ENCODE results near the gene DIP2A. TPM values are rescaled to one million over a fixed set of nuclear protein-coding genes. Genes with fewer than 3 reads are reported as not detected.

The DIP2A gene
- total RNA-seq, 1 donor = 43.9 TPM

DNA sequence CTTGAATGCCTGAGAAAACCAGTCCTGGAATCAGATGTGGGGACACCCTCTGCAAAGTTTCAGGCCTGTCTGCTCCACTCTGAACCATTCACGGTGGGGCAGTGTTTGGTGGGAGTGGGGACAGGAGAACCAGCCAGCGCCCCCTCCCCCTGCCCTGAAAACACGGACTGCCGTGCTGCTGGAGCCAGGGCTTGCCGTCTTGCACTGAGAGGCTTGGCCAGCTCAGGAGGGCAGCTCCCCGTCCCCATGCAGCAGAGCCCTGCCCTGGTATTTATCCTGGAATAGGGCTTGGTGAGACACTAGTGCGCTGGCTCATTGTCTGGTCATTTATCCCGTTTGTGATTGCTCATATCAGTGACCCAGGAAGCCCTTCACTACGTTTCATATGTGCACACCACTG lies 142.3 kb downstream of the DIP2A start:
- H3K4me1 ChIP-seq (ENCODE audit: insufficient read depth, low read length) = peaks cover 18% of the 10 kb centered on the region
- no peak overlapping the region for H3K4me3 ChIP-seq (ENCODE audit: low read length)
- H3K27me3 ChIP-seq (ENCODE audit: insufficient read depth, low read length) = no peaks in the 10 kb centered on the region
- H3K9me3 ChIP-seq (ENCODE audit: low read depth, low read length) = no peaks in the 10 kb centered on the region

DNA sequence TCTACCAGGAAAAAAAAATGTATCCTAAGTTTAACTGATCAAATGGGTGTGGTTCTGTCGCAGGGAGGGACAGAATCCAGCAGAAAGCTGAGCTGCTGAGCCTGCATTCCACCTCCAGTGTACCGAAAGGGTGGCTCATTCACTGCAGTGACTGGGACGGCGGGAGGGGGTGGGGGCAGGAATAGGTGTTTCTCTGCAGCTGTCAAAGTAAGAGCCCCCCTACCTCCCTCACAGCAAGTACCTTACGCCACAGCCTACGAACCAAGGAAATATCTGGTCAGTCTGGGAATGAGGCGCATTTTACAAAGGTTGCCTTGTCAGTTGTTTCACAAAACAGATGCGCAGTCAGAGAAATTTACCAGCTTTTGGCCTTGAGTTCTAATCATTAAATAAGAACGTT lies 144.5 kb downstream of the DIP2A start:
- Histone ChIP-seq H3K9me3 (ENCODE audit: low read depth, low read length) (no peaks in the 10 kb centered on the region), H3K27me3 (ENCODE audit: insufficient read depth, low read length) (no peaks in the 10 kb centered on the region), H3K4me3 (ENCODE audit: low read length) (no peak overlapping the region), H3K4me1 (ENCODE audit: insufficient read depth, low read length) (peaks cover 32% of the 10 kb centered on the region)

DNA sequence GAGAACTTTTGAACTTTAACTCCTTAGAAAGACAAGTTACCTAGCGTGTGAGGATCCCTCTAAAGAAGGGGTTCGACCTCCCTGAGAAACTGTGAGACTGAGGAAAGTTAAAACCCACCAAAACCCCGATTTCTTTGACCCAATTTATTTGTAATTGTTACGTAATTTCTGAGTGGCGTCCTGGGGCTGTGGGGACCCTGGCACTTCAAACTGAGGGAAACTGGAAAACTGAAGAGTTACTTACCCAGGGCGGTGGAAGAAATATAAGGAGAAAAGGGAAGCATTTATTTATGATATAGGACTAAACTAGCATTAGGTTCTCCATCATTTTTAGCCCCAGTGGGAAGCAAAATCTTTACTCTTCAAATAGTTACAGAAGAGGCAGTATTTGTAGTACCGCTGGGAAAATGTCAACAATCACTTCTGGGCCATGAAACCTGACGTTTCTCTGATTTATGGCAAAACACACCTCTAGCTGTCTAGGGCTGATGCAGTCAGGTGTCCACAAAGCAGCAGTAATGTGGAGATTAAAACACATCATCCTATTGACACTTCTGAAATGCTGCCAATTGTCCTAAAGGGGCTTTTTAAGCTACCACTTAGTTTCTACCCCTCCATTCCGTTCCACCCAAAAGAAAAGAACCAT lies 145.8 kb downstream of the DIP2A start:
- H3K4me1 ChIP-seq (ENCODE audit: insufficient read depth, low read length) = peaks cover 32% of the 10 kb centered on the region
- no peaks in the 10 kb centered on the region for H3K9me3 ChIP-seq (ENCODE audit: low read depth, low read length)
- no peak overlapping the region for H3K4me3 ChIP-seq (ENCODE audit: low read length)
- H3K27me3 ChIP-seq (ENCODE audit: insufficient read depth, low read length) = no peaks in the 10 kb centered on the region

DNA sequence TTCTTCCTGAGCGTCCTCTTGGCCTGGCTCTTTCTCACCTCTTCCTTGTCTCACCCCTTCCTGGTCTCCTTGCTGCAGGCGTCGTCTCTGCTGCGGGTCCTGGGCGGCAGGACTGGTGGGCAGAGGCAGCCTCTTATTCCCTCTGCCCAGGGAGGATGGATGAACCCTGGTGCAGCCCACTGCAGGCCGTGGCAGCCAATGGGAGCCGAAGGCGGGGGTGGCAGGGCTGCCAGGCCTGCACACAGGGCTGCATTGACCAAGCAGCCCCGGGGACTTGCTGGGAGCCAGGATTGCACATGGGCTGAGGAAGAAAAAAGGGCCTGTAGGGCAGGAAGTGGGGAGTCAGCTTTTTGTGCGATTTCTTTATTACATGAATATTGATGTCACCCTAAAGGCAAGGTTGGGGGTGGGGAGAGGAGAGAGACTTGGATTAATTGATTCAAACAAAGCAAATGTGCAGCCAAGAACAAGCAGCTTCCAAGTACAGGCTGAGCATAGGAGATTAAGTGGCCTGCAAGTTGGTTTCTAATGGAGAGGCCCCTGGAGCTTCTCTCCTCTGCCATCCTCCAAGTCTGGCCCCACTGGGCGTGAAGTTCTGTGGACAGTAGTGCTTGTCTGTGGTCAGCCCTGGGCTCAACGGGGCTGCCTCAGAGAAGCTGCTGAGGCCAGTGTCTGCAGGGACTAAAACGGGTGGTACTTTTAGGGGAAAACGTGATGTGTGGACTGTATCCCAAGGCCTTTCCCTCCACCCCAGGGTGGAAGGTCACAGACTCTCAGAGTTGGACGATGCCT lies 146.5 kb downstream of the DIP2A start, which contains the start of gene S100B:
Gene S100B (minus strand): TSS at position 108 of the 792 bp plus-strand sequence. CDS start 2,667 bp downstream, outside the sequence.
- Histone ChIP-seq H3K4me3 (ENCODE audit: low read length) (no peak within 1 kb of the TSS), H3K9me3 (ENCODE audit: low read depth, low read length) (no peaks in the 10 kb centered on the region)

DNA sequence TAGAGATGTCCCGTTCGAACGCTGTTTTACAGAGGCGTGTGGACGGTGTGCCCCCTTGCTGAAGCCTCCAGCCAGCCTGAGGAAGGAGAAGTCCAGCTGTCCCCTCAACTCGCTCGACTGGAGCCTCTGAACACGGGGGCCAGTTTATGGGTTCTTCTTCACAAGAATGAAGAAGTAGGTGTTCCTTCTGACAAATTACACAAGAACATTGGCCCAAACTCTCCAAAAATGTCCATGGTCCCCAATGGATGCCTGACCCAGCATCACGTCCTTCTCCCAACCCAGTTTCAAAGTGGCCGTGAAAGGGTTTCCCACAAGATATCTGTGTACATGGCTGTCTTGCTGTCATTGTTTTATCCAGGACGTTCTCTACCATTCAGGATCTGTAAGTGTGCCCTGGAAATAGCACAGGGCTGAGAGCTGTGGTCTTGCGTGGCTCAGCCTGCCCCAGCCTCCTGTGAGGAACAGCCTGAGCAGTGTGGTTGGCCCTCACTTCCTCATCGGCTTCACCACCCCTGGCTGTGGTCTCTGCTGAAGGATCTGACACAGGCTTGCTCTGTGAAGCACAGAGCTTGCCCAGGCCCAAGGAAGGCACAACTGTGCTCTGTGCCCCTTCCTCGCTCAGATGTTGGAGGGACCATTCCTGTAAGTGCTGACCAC lies 147.2 kb downstream of the DIP2A start:
- Histone ChIP-seq H3K9me3 (ENCODE audit: low read depth, low read length) (no peaks in the 10 kb centered on the region), H3K4me1 (ENCODE audit: insufficient read depth, low read length) (peaks cover 32% of the 10 kb centered on the region), H3K27me3 (ENCODE audit: insufficient read depth, low read length) (no peaks in the 10 kb centered on the region), H3K4me3 (ENCODE audit: low read length) (no peak overlapping the region)

More for the DNA sequence above, 146.5 kb downstream of the DIP2A start, which contains the start of gene S100B:
- Histone ChIP-seq H3K27me3 (ENCODE audit: insufficient read depth, low read length) (no peaks in the 10 kb centered on the region), H3K4me1 (ENCODE audit: insufficient read depth, low read length) (peaks cover 32% of the 10 kb centered on the region)

DNA sequence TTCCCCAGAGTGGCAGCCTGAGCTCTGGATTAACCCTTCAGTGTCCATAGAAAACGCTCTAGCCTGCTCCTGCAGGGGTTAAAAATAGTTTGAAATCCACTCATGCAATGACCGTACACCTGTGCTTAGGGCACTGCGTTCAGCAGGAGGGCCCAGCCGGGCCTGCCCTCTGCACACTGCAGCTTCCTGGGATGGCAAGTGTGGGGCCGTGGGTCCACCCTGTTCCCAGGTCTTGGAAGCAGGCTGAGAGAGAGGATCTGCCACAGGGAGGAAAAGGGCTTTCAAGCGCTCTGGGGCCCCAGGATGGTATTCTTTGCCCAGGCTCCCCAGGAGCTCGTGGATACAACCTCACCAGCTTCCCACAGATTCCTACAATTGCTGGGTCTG lies 147.7 kb downstream of the DIP2A start:
- peaks cover 32% of the 10 kb centered on the region for H3K4me1 ChIP-seq (ENCODE audit: insufficient read depth, low read length)
- H3K4me3 ChIP-seq (ENCODE audit: low read length) = no peak overlapping the region
- H3K9me3 ChIP-seq (ENCODE audit: low read depth, low read length) = no peaks in the 10 kb centered on the region
- H3K27me3 ChIP-seq (ENCODE audit: insufficient read depth, low read length) = no peaks in the 10 kb centered on the region

DNA sequence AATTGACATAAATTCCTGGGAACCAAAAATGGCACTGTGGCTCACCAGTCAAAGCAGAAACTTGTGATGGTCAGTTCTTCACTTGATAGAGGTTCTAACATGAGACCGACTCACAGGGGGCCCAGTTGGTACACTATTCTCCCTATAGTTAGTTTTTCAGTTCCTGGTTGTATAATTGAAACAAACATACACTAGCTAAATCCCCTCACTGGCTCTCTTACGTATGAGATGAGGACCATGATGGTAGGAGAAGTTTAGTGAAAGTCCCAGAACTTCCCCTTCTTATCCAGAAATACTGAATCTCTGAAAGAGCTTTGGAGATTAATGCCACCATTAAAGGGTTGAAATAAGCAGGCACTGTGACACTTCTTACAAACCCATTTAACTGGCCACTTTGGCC lies 148.9 kb downstream of the DIP2A start:
- Histone ChIP-seq H3K9me3 (ENCODE audit: low read depth, low read length) (no peaks in the 10 kb centered on the region), H3K27me3 (ENCODE audit: insufficient read depth, low read length) (no peaks in the 10 kb centered on the region), H3K4me3 (ENCODE audit: low read length) (no peak overlapping the region), H3K4me1 (ENCODE audit: insufficient read depth, low read length) (peaks cover 32% of the 10 kb centered on the region)

DNA sequence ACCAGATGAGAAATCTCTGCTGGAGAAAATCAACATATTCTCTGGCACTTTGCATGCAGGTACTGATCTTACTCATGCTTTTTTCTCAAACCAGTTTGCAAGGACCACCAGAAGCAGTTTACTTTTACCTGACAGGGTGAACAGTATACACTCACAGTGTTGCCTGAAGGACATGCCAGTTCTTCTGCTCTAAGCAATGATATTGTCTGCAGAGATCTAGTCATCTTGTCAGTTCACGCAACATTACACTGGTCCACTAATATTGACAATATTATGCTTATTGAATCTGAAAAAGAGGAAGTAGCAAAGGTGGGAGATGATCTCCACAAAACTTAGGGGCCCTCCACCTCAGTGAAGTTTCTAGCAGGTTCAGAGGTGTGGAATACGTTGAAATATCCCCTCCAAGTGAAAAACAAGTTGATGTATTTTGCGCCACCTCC lies 150.0 kb downstream of the DIP2A start:
- Histone ChIP-seq H3K4me1 (ENCODE audit: insufficient read depth, low read length) (peaks cover 32% of the 10 kb centered on the region), H3K4me3 (ENCODE audit: low read length) (no peak overlapping the region), H3K9me3 (ENCODE audit: low read depth, low read length) (no peaks in the 10 kb centered on the region), H3K27me3 (ENCODE audit: insufficient read depth, low read length) (no peaks in the 10 kb centered on the region)

DNA sequence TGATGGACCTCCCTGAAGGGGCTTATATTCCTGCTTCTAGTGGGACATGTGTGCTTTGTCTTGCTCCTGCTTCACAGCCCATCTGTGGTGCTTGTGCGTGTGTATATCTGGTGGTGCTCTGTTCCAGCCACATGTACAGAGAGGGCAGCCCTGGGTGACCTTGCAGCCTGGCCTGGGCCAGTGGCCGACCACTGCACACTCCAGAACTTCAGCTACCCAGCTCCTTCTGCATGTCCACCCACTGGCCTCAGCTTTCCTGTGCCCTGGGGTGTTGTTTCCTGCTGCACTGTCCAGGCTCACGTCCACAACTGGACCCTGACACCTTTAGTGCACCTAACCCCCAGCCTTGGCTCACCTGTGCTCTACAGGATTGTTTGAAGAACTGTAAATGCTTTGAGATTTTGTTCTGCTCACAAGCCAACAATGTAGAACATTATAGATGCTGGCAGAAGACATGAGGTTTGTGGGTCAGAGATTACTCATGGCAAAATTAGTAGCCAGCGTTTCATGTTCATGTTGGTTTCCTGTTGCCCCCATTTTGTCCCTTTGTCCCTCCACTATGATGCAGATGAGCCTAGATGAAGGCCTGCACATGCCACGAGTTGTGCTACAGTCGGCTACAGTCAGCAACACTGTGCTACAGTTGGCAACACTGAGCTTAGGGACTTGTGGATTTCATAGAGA lies 151.5 kb downstream of the DIP2A start:
- no peak overlapping the region for H3K4me3 ChIP-seq (ENCODE audit: low read length)
- H3K4me1 ChIP-seq (ENCODE audit: insufficient read depth, low read length) = peaks cover 22% of the 10 kb centered on the region
- H3K9me3 ChIP-seq (ENCODE audit: low read depth, low read length) = no peaks in the 10 kb centered on the region
- no peaks in the 10 kb centered on the region for H3K27me3 ChIP-seq (ENCODE audit: insufficient read depth, low read length)

DNA sequence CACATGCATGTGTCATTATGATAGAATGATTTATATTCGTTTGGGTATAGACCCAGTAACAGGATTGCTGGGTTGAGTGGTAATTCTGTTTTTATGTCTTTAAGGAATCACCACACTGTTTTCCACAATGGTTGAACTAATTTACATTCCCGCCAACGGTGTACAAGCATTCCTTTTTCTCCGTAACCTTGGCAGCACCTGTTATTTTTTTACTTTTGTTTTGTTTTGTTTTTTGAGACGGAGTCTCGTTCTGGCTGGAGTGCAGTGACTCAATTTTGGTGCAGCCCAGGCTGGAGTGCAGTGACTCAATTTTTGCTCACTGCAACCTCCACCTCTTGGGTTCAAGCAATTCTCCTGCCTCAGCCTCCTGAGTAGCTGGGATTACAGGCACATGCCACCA lies 154.7 kb downstream of the DIP2A start:
- no peak overlapping the region for H3K4me3 ChIP-seq (ENCODE audit: low read length)
- H3K27me3 ChIP-seq (ENCODE audit: insufficient read depth, low read length) = no peaks in the 10 kb centered on the region
- H3K9me3 ChIP-seq (ENCODE audit: low read depth, low read length) = no peaks in the 10 kb centered on the region
- H3K4me1 ChIP-seq (ENCODE audit: insufficient read depth, low read length) = no peaks in the 10 kb centered on the region

DNA sequence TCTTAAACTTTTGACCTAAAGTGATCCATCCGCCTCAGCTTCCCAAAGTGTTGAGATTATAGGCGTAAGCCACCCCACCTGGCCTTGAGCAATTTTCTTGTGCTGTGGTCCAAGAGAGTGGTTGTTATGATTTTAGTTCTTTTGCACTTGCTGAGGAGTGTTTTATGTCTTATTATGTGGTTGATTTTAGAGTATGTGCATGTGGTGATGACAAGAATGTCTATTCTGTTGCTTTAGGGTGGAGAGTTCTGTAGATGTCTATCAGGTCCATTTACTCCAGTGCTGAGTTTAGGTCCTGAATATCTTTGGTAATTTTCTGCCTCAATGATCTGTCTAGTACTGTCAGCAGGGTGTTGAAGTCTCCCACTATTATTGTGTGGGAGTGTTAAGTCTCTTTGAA lies 157.4 kb downstream of the DIP2A start:
- Histone ChIP-seq H3K4me3 (ENCODE audit: low read length) (no peak overlapping the region), H3K27me3 (ENCODE audit: insufficient read depth, low read length) (no peaks in the 10 kb centered on the region), H3K9me3 (ENCODE audit: low read depth, low read length) (no peaks in the 10 kb centered on the region), H3K4me1 (ENCODE audit: insufficient read depth, low read length) (peaks cover 7% of the 10 kb centered on the region)

DNA sequence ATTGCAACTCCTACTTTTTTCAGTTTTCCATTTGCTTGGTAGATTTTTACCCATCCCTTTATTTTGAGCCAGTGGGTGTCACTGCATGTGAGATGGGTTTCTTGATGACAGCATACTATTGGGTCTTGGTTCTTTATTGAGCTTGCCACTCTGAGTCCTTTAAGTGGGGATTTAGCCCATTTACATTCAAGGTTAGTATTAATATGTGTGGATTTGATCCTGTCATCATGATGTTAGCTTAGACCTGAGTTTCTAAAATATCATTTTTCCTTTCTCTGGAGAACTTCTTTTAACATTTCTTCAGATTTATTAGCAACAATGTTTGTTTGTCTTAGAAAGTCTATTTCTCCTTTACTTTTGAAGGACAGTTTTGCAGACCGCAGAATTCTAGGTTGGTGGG lies 158.0 kb downstream of the DIP2A start:
- Histone ChIP-seq H3K27me3 (ENCODE audit: insufficient read depth, low read length) (no peaks in the 10 kb centered on the region), H3K4me1 (ENCODE audit: insufficient read depth, low read length) (peaks cover 13% of the 10 kb centered on the region), H3K4me3 (ENCODE audit: low read length) (no peak overlapping the region), H3K9me3 (ENCODE audit: low read depth, low read length) (no peaks in the 10 kb centered on the region)

DNA sequence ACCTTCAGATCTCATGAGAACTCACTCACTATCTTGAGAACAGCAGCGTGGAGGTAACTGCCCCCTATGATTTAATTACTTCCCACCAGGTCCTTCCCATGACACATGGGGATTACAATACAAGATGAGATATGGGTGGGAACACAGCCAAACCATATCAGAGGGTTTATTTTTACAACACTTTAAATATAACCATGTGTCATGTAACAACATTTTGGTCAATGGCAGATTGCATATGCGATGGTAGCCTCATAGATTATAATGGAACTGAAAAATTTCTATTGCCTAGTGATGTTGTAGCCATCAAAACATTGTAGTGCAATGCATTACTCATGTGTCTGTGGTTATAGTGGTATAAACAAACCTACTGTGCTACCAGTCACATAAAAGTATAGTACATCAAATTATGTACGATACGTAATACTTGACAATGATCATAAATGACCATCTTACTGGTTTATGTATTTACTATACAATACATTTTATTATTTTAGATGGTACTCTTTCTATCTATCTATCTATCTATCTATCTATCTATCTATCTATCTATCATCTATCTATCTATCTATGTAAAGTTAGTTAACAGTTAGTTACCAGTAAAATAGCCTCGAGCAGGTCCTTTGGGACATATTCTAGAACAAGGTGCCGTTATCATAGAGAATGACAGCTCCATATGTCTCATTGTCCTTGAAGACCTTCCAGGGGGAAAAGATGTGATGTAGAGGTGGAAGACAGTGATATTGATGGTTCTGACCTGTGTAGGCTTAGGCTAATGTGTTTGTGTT lies 158.8 kb downstream of the DIP2A start:
- Histone ChIP-seq H3K4me3 (ENCODE audit: low read length) (no peak overlapping the region), H3K4me1 (ENCODE audit: insufficient read depth, low read length) (peaks cover 21% of the 10 kb centered on the region), H3K9me3 (ENCODE audit: low read depth, low read length) (no peaks in the 10 kb centered on the region), H3K27me3 (ENCODE audit: insufficient read depth, low read length) (no peaks in the 10 kb centered on the region)

DNA sequence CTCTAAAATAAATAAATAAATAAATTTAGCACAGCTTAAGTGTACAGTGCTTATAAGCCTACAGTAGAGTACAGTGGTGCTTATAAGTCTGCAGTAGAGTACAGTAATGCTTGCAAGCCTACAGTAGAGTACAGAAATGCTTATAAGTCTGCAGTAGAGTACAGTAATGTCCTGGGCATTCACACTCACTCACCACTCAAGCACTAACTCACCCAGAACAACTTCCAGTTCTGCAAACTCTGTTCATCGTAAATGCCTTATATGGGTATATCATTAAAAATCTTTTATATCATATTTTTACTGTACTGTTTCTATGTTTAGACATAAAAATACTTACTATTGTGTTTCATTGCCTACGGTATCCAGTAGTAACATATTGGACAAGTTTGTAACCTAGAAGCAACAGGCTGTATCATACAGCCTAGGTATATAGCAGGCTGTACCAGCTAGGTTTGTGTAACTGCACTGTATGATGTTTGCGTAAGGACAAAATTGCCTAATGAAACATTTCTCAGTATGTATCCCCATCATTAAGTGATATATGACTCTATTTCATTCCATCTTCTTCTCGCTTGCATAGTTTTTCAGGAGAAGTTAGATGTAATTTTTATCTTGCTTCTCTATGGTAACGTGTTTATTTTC lies 160.2 kb downstream of the DIP2A start:
- no peak overlapping the region for H3K4me3 ChIP-seq (ENCODE audit: low read length)
- H3K4me1 ChIP-seq (ENCODE audit: insufficient read depth, low read length) = peaks cover 30% of the 10 kb centered on the region
- H3K27me3 ChIP-seq (ENCODE audit: insufficient read depth, low read length) = no peaks in the 10 kb centered on the region
- no peaks in the 10 kb centered on the region for H3K9me3 ChIP-seq (ENCODE audit: low read depth, low read length)

All from mononuclear cell (primary cell).